GM21390 (cell line): ENCODE data around the gene WDR72.
"Not testable (repeated sequence)": the region's sequence is repeated elsewhere in the genome, so short reads cannot be mapped to it uniquely, and the experiment has no call there.

ENCODE experiments used
- ATAC-seq: cut with Tn5 transposase; IDR thresholded peaks from one replicate; pipeline ENCODE4 v1.9.1; 2021; ENCODE audit not compliant: unreplicated experiment

WDR72 gene

GRCh38 chr15:53540626-53541300 lies 218.7 kb downstream of the WDR72 start:
- ATAC-seq: not testable (repeated sequence)

- no peak for ATAC-seq
These were observed 219.6 kb downstream of the WDR72 start for GRCh38 chr15:53539878-53540277.

- no peak for ATAC-seq
These were observed 222.9 kb downstream of the WDR72 start for GRCh38 chr15:53536479-53537120.

- ATAC-seq: no peak
These were observed 223.6 kb downstream of the WDR72 start for GRCh38 chr15:53535886-53536285.

- no peak for ATAC-seq
These were observed 225.2 kb downstream of the WDR72 start for GRCh38 chr15:53534105-53534839.

- no peak for ATAC-seq
These were observed 228.7 kb downstream of the WDR72 start for GRCh38 chr15:53530761-53531160.

GRCh38 chr15:53527996-53528395 lies 231.5 kb downstream of the WDR72 start:
- ATAC-seq: no peak

GRCh38 chr15:53525894-53526293 lies 233.6 kb downstream of the WDR72 start:
- ATAC-seq: no peak

GRCh38 chr15:53522991-53523390 lies 236.5 kb downstream of the WDR72 start:
- no peak for ATAC-seq

- ATAC-seq: no peak
These were observed 238.5 kb downstream of the WDR72 start for GRCh38 chr15:53520996-53521395.

GRCh38 chr15:53513431-53513830 lies 246.0 kb downstream of the WDR72 start:
- ATAC-seq: no peak

- ATAC-seq: no peak
These were observed 247.4 kb downstream of the WDR72 start for GRCh38 chr15:53512029-53512428.

GRCh38 chr15:53511175-53511574 lies 248.3 kb downstream of the WDR72 start:
- no peak for ATAC-seq

- ATAC-seq: no peak
These were observed 253.1 kb downstream of the WDR72 start for GRCh38 chr15:53506370-53506769.

GRCh38 chr15:53498996-53499395 lies 260.5 kb downstream of the WDR72 start:
- ATAC-seq: no peak

- no peak for ATAC-seq
These were observed 269.1 kb downstream of the WDR72 start for GRCh38 chr15:53490341-53490740.

GRCh38 chr15:53482055-53482454 lies 277.4 kb downstream of the WDR72 start:
- ATAC-seq: no peak

GRCh38 chr15:53477981-53478766 lies 281.3 kb downstream of the WDR72 start:
- ATAC-seq: no peak

- no peak for ATAC-seq
These were observed 285.6 kb downstream of the WDR72 start for GRCh38 chr15:53473886-53474285.

- no peak for ATAC-seq
These were observed 286.0 kb downstream of the WDR72 start for GRCh38 chr15:53473435-53473834.

- ATAC-seq: no peak
These were observed 286.6 kb downstream of the WDR72 start for GRCh38 chr15:53472883-53473282.
